ENCODE measurements around the gene CDC45. TPM values are rescaled to one million over a fixed set of nuclear protein-coding genes. Genes with fewer than 3 reads are reported as not detected.

The CDC45 gene
- total RNA-seq, 1 donor from 2014 or later: not detected

DNA sequence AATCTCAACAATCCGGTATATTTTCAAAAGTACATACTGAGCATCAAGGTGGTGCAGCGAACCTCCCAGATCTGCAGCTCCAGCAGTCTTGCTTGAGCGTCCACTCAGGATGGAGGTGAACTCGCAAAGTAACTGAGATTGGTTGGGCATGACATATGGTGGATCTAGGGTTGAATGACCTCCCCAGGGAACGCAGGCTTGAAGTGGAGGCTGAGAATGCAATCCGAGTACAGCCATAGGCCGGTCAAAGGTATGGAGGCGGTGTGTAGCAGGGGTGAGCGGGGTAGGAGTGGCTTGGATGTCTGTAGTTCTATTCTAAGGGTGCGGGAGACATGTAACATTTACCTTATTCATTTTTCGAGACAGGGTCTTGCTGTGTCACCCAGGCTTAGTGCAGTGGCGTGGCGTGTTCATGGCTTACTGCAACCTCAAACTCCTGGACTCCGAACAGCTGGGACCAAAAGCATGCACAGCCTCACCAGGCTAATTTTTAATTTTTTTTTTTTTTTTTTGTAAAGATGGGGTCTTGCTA, 31.6 kb upstream of the CDC45 start:
- no peak for DNase-seq (ENCODE audit: low spot score)

DNA sequence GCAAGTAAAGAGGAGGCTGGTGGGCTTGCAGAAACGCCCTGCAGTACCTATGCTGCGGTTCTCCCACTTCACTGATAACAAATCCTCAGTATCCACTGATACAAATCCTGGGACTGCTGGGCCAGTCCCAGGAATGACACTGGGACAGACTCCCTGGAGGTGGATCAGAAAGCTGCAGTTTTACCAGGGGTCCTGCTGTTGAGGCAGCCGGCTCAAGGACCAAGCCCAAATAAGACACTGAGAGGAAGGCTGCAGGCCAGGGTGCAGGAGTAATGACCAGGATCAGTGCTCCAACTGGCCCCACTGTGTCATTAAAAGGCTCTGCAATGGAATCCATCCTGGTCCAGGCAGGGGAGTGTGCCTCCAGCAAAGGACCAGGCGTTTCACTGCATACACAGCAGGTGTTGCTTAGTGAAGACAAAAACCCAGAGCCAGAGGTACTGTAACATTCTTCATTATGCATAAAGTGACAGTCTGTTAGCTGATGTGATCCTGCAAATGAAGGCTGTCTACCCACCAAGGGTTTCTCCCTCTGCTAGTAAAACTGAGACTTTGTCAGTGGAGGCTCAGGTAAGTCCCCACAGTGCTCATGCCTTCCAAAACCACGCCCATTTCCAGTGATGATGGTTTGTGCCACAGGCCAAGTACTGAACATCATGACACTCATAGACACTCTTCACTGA, 30.8 kb upstream of the CDC45 start:
- DNase-seq (ENCODE audit: low spot score): no peak

DNA sequence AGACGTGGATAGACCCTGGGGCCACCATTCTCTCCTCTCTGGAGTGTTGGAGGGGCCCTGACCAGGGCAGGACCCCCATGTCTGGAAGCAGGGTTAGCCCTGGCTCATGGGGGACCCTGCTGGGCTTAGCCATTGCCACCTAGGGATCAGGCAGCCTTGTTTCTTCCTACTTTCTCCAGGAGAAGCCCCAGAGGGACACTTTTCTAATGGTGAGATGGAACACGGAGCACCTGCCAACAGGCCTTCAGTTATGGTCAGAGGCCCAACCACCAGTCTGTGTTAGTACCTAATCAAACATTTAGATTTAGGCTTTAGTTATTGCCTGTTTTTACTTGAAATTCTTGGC, 30.3 kb upstream of the CDC45 start:
- no peak for DNase-seq (ENCODE audit: low spot score)

DNA sequence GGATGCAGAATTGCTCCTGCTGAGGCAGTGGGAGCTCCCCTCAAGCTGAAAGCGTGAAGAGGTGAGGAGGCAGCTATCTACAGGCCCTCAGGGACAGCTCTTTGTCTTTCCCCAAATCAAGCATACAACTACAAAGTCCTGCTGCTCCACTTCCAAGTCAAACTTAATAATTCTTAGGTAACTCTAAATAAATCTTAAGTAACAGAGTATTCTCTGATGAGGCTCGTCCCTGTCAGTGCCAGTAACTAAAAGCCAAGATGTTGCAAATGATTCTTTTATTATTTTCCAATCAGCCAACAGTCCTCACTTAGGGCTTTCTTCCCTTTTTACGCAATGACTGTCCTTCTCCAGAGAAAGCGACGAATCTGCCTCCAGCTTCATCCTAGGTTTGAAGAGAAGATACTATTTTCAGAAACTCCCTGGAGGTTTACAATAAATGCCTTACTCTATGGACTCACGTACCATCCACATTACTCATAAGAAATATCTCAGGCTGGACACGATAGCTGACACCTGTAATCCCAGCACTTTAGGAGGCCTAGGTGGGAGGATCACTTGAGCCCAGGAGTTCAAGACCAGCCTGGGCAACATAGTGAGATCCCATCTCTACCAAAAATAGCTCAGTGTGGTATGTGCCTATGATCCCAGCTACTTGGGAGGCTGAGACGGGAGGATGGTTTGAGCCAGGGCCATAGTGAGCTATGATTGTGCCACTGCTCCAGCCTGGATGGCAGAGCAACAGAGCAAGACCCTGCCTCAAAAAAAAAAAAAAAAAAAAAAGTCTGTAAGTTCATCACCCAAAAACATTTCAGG, 29.2 kb upstream of the CDC45 start:
- no peak for DNase-seq (ENCODE audit: low spot score)

DNA sequence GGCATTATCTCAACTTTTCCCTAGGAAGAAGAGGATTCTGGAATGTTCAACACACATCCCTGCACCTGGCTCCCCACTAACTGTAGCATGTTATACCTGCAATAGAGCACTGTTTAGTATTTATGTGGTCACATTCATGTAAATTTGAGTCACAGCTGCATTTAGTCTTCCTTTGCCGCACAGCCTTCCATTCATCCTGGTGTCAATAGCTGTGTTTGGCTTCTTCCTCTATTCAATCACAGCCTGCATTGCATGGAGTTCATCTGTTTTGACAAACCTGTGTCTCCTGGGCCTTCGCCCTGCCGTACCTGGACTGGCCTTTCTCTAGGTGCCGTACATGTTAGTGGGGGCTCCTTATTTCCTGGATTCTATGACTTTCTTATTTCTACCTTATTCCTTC, 28.1 kb upstream of the CDC45 start:
- DNase-seq (ENCODE audit: low spot score): no peak

DNA sequence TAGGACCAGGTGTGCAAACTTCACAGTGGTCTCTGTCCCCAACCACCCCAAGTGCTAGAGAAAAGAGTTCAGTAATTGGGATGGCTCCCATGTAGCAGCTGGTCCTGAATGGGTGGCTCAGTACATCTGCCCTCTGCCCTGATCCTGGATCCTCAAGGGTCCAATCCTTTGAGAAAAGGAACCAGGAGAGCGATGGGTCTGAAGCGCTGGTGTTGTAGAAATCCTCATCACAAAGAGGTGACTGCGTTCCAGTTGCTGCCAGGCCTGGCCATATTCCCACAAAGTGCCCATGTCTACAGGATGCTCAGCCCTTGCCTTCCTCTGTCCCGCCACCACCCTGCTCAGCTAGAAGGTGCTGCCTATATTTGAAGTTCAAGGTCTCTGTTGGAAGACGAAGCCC, 26.0 kb upstream of the CDC45 start:
- no peak for DNase-seq (ENCODE audit: low spot score)

DNA sequence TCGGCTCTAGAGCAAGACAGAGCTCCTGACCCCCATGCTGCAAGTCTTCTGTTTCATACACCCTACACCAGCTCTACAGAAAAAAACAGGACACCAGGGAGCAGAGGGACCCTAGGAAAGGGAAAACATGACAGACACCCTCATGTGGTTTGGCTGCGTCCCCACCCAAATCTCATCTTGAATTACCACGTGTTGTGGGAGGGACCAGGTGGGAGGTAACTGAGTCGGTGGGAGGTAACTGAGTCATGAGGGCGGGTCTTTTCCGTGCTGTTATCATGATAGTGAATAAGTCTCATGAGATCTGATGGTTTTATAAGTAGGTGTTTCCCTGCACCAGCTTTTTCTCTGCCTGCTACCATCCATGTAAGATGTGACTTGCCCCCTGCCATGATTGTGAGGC, 25.6 kb upstream of the CDC45 start:
- DNase-seq (ENCODE audit: low spot score): no peak

DNA sequence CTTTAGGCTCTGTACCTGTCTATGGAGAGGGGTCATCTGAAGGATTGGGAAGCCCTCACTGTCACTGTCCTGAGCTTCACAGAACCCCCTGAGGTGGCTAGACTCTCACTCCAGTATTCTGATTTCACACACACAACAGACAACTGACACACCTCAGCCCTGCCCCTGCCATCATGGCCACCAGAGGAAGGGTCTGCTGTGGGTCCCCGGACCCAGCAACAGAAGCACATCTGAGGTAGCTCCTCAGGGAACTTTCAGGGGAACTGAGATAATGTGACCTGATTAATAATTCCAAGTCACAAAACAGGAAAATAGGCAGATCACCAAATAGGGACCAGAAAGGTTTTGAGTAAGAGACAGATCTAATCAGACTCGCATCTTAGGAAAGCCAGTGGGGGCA, 24.7 kb upstream of the CDC45 start:
- no peak for DNase-seq (ENCODE audit: low spot score)

DNA sequence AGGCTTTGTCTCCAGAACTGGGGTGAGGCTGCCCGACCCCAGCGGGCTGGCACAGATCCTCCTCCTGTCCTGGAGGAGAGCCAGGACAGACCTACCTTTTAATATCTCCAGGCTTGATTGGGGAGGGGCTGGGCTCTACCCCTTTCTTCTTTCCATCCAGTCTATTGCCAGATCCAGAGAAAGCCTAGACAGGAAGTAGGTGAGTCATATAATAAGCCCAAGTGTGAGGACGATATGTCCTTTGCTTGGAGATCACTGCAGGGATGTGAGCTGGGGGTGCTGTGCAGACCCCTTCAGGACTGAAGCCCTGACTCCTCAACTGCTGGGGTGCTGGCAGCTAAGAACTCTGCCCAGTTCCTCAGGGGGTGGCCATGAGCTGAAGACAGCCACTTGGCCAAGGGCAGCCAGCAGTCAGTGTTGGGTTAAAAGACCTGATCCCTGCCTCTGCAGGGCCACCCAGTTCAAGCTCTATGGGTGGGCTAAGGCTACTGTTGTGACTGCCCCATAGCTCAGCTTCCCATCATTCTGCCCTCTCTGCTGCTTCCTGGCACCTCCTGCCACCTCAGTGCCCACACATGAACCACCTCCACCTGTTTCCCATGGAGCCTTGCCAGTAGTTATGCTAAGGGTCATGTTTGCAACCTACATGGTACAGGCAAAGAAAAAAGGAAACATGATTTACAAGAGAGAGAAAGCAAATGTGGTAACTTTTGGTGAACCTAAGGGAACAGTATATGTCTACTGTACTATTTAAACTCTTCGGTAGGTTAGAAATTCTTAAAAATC, 23.9 kb upstream of the CDC45 start:
- DNase-seq (ENCODE audit: low spot score): no peak

DNA sequence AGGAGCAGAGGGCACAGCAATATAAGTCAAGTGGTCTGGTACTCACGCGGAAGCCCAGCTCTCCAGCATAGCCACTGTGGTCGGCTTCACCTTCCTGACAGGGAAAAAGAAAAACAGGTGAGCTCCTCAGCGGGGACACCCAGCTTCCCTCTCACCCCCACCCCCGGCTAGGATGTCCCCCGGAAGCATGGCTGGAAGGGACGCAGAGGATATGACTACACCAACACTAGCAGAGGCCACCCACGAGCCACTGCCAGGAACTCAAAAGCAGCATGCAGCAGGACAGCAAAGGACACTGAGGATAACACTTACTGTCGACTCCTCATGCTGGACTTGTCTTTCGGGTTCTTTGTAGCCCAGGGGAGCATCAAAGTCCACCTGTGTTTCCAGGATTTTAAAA, 23.2 kb upstream of the CDC45 start:
- no peak for DNase-seq (ENCODE audit: low spot score)

DNA sequence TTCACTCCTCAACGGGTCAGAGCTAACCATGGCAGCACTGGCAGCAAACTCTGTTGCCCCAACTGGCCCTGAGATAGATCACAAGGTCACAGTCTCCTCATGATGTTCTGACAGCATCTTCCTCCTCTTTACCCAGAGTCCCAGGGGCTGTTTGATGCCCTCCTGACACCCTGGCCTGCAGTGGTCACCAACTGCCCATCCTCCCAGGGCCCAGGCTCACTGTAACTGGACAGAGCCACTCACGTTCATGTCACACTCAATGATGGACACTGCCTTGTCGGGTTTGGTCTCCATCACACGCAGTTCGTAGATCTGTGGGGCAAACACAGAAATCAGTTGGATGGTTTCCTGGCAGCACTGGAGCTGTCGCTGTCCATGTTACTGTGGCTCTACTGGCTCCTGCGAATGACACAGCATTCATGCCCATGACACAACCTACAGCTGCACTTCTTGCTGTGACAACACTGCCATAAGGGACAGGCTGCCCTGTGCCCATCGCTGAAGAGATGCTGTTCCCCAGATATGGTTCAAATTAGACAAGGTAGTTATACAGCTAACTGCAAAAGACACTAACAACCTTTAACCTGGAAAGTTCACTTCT, 21.8 kb upstream of the CDC45 start:
- DNase-seq (ENCODE audit: low spot score): no peak

DNA sequence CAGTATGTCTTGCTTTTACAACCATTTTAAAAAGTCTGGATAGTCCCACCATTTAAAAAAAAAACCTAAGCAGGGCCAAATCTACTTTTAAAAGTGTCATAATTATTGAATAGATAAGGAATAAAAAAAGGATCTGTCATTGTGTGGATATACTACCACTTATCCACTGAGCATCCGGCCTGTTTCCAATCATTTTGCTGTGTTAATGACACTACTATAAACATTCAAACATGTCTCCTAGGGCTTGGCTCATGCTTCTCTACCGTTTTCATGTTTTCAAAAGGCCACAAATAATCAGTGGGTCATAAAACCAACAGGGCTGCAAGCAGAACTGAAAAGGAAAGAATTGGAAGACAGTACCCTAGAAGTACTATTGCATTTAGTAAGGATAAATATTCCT, 19.7 kb upstream of the CDC45 start:
- no peak for DNase-seq (ENCODE audit: low spot score)

DNA sequence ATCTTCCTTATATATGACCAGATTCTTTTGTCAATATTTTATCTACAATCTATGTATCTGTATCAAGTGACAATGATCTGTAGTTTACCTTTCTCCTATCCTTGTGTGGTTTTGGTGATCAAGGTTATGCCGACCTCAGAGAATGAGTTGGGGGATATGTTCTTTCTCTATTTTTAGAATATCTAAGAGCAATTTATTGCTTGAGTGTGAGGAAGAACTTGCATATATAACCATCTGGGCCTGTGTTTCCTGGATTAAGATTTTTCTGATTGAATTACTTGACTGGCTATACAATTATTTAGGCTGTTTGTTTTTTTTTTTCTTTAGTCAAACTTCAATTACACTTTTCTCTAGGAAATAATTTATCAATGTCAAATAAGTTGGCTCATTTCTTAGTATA, 18.2 kb upstream of the CDC45 start:
- no peak for DNase-seq (ENCODE audit: low spot score)

DNA sequence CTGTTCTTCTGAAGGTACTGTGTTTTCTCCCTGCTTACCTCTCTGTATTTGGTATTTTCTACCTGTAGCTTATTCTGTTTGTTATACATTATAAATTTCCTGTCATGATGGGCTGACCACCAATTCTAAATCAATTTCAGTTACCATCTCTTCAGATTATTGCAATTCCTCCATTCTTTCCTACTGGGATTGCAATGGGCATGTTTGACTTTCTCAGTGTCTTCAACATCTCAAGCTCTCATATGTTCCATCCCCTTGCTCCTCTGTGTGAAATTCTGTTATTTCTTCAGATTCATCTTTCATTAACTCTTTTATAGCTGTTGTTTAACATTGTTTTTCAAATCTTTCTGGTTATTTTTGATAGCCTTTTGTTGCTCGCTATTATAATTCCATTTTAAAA, 16.7 kb upstream of the CDC45 start:
- DNase-seq (ENCODE audit: low spot score): no peak

DNA sequence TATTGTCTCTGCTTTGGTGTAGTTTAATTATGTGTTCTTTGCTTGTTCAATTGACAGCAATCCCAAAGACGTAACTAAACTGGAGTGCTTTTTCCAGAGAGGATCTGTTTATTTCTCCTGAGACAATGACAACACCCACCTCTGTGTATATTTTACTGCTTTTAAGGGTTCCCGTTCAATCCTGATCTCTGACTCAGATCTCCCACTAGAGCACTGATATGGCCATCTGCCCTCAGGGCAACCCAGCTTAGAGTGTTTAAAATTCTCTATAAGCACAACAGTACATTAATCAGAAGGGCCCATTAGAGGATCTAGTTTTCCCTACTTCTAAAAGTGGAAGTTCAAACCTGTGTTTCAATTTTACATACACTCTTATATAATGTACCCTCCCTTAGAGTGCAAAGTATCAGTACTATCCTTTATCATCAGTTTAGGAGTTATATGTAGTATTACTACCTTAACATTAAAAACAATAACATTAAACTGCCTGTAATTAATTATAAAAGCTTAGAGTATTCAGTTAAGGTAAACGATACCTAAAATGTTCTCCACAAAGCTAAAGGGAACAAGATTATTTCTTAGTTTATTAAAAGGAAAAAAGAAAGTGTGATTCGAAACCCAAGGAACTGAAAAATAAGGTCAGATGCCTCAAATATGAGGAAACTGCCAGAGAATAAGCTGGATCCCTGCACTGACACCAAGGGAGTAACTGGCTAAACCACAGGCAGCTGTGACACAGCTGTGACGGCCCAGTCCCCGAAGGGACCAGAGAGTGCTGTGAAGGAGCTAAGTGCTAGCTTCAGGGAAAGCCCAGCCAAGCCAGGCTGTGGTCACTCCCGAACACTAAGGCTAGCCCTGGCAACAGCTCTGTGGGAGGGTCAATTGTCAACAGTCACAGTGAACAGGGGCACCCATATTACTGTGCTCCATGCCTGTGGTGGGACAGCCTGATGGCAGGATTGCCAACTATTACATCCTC, 15.9 kb upstream of the CDC45 start:
- DNase-seq (ENCODE audit: low spot score): no peak

DNA sequence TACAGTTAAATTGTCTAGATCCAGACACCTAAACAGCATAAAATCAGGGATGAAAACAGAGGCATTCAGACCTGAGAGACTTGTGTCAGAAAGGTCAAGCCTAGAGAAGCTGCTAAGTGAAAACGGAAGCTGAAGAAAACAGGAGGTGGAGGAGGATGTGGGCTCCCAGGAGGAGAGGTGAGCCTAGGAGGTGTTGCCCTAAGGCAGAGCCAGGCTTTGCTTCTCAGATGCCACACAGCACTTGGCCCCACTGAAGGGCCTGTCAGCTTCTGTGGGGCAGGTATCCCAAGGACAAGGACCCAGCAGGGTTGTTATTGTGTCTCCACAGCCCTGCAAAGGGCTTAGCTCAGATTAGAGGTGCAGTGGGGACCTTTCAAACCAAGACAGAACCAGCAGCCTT, 15.2 kb upstream of the CDC45 start:
- no peak for DNase-seq (ENCODE audit: low spot score)

DNA sequence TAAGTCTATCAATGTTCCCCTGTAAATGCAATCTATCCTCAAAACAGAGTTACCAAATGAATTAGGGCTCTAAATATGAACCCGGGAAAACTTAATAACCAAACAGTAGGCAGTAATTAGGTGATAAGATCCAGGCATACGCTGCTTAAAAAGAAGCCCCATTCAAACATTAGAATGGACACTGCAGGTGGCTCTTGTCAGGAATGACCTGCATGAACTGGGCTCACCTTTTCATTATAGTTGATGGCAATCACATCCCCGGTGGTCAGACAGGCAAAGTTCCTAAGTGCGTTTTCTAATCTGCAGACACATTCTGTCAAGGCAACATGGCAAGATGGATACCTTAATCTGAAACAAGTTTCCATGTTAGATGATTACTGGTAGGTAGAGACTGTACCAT, 14.7 kb upstream of the CDC45 start:
- DNase-seq (ENCODE audit: low spot score): no peak

DNA sequence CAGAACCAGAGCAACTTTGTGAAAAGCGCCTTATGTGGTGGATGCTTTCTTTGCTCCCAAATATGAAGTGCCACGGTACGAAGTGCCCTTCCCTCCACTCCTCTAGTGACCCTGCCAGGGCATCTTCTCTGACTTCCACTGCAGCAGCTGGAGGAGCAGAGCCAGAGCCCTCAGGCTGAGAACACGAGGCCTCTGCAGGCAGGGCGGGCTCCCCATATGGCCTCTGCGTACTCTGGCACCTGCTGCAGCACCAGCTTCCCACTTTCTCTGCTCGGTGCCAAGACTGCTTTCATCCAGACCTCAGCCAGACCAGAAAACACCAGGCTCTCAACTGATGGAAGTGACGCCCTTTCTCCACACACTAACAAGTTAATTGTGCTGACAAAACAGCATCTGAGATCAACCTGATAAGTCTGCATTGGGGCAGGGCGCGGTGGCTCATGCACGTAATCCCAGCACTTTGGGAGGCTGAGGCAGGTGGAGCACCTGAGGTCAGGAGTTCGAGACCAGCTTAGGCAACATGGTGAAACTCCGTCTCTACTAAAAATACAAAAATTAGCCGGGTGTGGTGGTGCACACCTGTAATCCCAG, 13.5 kb upstream of the CDC45 start:
- DNase-seq (ENCODE audit: low spot score): no peak

DNA sequence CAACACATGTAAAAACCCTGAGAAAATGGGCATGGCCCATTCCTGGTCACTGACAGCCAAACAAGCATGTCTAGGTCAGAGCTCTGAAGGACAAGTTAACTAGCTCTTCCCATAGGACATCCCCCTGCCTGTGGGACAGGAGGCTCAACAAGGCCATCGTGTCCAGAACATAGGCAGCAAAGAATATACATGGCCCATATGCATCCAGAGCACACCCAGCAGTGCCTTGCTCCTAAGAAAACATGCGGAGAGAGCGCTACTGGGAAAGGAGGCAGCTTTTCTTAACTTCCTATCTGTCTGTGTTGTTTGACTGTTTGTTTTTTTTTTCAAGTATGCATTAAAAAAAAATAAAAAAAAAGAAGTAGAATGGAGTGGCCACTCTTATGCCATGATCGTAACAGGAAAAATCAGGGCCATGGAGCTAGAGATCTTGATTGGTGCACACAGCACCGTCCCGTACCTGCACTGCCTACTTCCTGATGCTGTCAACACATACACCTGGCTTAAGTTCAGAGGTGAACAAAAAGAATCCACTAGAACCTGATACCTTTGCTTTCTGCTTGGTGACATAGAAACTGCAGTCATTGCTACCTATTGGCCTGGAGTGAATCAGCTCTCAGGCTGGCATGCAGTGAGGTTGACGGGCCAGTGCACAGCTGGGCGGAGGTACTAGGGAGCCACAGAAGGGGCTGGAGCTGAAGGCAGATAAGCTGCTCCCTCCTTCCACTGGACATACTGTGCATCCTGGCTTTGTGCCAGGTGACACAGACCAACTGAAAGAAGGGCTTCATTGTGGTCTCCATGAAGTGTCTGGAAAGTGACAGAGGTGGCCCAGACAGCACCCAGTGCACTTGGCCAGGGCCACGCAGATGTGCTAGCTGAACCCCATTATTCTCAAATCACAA, 12.6 kb upstream of the CDC45 start:
- no peak for DNase-seq (ENCODE audit: low spot score)

Data from mesenteric fat pad (tissue), 1 donor.